Stimulated activated CD4-positive, alpha-beta T cell treated with anti-CD3 and anti-CD28 coated beads, Interleukin-4, amount 100 ng/mL, for 4 hours (primary cell): Measurements from ENCODE around the gene CD151.
A peak's percentile ranks its signal among the peaks of the same experiment; 100 is the strongest.

Experiments
- DNase-seq, 2 experiments: peaks; one replicate each; pipeline ENCODE4 v3.0.0-alpha.2; 2020

CD151 gene

GRCh38 chr11:843818-844692 is 11.3 kb downstream of the CD151 start:
- DNase-seq: no peak

DNA sequence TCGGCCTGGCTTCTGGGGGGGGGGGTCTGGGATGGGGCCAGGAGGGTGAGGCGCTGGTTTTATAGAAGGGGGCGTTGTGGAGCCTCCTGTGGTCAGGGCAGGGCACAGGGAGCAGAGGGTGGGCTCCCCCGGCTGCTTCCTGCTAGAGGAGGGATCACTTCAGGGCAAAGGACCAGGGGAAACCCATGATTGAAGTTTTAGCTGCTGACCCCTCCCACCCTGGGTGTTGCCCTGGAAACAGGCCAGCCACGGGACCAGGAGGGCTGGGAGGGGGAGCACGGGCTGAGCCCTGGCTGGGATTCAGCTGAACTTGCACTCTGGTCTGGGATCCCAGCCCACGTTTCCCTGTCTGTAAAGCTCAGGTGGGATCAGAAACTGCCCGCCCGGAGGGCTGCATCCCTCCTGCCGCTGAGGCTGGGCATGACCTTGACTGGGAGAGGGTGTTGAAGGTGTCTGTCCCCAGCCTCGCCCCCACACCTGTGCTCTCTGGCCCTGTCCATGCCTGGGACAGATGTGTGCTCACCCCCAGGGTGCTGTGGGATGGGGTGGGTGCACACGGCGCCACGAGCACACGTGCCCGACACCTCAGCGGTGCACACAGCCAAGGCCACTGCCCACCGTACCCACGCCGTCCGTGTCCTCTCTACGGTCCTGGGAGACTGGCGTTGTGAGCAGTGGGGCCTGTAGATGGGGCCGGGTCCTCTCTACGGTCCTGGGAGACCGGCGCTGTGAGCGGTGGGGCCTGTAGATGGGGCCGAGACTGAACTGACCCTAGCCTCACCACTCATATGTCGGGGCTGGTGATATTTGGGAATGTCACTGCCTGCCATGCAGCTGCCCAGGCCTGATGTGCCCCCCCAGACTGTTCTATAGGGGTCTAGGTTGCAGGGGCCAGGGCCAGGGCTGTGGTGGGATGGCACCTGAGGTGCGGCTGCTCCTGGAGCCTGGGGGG is 12.2 kb downstream of the CD151 start:
- DNase-seq: no peak

DNA sequence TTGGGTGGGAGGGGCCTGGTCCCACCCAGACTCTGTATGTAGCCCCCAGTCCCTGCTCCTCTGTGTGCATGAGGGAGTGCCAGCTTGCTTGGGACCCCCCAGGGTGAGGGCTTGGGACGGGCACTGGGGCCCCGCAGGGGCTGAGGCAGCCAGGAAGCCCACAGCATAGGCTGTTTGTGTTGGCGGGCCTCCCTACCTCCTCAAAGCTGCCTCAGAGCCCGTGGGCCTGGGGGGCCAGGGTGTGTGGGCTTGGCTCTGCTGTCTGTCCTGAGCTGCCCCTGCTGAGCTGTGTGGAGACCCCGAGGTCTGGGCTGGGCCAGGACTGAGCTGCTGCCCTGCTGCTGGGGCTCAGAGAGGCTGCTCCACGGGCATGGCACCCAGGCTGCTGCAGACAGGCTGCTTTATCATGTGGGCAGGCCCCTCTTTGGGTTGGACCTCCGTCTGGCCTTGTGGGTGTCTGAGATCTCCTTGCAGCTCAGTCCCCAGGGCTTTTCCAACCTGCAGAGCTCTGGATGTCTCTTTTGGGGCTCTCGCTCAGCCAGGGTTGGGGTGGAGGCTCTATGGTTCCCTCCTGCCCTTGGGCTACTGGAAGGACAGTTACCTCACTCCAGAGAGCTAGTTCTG is 13.2 kb downstream of the CD151 start:
- no peak for DNase-seq

GRCh38 chr11:846496-847098 is 13.8 kb downstream of the CD151 start:
- no peak for DNase-seq

GRCh38 chr11:847876-848275 is 15.1 kb downstream of the CD151 start:
- no peak for DNase-seq

GRCh38 chr11:848380-848931 is 15.7 kb downstream of the CD151 start:
- peak; percentile 49 to 64 for DNase-seq

GRCh38 chr11:849104-849824 is 16.5 kb downstream of the CD151 start:
- peak; percentile 30 to 54 for DNase-seq

GRCh38 chr11:849951-850774 is 17.4 kb downstream of the CD151 start:
- no peak for DNase-seq

GRCh38 chr11:850775-851763 is 18.3 kb downstream of the CD151 start:
- DNase-seq: no peak

DNA sequence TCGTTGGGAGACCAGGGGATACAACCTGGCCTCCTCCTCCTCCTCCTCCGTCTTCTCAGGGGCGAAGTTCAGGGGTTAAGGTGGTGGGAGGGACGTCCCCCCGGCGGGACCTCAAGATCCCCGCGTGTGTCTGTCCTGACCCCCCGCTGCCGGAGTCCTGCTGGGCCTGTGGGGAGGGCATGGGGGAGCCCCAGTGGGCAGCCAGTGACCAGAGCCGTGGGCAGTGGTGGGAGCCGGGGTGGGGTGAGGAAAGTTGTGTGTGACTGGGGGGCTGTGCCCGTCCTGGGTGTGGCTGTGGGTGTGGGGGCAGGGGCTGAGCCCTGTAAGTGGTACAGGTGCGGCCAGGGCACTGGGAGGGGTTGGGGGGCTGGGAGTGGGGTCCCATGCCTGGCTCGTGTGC is 20.0 kb downstream of the CD151 start:
- DNase-seq: no peak

DNA sequence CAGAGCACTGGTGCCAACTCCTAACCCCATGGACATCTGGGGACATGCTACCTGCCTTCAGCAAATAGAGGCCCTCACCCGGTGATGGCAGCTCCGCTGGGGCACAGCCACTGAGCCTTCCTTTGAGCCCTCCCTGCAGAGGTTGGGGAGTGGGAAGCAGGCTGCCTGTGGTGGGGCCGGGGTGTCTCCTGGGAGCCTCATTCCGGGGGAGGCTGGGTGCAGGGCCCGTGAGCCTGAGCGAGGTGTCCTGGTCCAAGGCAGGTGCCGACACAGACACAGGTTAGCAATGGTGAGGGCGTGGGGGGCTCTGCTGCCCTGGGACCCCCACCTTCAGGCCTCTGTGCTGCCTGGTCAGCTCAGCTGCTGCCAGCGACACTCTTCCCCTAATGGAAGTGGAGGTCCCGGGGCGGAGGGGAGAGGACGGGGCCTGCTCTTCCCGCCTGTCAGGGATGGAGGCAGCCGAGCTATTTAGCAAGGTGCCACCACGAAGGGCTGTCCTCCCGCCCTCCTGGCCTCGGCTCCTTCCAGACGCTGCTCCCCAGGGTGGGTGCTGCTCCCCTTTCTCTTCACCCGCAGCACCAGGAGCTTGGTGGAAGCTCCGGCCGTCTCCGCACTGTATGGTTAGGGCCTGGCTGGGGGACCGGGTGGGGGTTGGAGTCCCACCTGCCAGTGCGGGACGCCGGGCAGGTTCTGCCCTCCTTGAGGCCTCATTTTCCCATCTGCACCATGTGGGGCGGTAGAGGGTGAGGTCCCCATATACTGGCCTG is 21.1 kb downstream of the CD151 start:
- DNase-seq: no peak

GRCh38 chr11:854601-855329 is 22.0 kb downstream of the CD151 start:
- no peak for DNase-seq

DNA sequence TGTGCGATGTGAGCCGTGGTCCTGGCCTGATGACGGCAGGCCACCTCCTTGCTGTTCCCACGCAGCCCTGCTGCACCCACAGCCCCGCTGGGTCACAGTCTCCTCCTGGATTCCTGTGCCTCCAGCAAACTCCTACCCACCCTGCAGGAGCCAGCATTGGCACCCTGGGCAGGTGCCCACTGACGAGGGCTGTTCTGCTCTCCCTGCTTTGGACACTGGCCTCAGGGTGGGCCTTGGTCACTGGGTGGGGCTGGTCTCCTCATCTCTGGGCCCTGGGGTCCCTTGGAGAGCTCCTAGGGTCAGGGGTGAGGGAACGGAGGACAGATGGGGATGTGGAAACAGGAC is 22.6 kb downstream of the CD151 start:
- no peak for DNase-seq

GRCh38 chr11:855796-856195 is 23.0 kb downstream of the CD151 start:
- DNase-seq: no peak

DNA sequence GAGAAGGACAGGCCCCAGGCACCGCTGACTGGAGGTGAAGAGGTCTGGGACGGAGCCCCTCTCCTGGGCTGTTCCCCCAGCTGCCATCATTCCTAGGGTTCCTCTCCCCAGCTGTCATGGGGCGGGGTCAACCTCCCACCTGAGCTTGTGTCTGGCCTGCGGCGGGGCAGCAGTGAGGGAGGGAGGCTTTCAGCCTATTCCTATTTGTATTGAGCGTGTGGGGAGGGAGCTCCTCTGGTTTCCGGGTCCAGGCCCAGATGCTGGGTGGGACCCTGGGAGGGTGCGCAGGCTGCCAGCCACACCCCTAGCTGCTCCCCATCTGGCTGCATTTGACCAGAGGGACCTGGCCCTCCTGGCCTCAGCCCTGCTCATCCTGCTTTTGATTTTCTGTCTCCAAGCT is 23.6 kb downstream of the CD151 start:
- no peak for DNase-seq

DNA sequence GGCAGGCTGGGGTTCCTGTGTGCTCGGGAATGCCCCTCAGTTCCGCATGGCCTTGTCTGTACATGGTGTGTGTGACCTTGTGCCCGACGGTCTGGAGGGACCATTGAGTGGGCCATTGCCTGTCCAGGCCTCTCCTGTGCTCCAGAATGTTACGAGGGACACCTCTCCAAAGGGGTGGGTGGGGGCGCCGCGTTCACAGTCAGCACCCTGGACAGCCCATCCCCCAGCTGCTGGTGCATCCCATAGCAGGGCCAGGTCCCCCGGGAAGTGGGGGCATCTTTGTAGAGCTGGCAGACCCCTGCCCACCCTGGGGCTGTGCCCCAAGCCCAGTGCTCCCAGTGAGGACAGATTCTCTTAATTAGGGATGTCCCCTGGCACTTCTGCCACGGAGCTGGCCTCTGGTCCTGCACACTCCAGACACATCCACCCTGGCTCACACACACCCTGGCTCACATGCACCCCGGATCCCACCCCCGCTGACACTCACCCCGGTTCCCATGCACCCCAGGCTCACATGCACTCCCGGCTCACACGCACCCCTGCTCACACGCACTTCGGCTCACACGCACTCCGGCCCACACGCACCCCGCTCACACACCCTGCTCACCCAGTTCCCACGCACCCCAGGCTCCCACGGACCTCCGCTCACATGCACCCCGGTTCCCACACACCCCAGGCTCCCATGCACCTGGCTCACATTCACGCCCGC is 25.5 kb downstream of the CD151 start:
- DNase-seq: no peak

- DNase-seq: no peak
Observed at GRCh38 chr11:858762-859339, 26.1 kb downstream of the CD151 start.
